Muscle of back (tissue), 11 donors: Measurements from ENCODE around the gene DHX57. TPM values are rescaled to one million over a fixed set of nuclear protein-coding genes. Genes with fewer than 3 reads are reported as not detected.

Source experiments
- DNase-seq, 3 donors: peaks; one replicate each; pipeline versions ENCODE4 v3.0.0 to v3.0.0-alpha.2; 2013
- polyA plus RNA-seq, 10 donors: library from polyadenylated mRNA; unstranded; fragments of 120-200 nt; gene quantifications; one replicate each; pipeline ENCODE4 v1.2.1, GENCODE V29; 2013; ENCODE audit not compliant: insufficient read length in 10 of 10

DHX57 gene
- polyA plus RNA-seq, 10 donors: 16.5 to 29.5 (median 20.1) TPM

DNA sequence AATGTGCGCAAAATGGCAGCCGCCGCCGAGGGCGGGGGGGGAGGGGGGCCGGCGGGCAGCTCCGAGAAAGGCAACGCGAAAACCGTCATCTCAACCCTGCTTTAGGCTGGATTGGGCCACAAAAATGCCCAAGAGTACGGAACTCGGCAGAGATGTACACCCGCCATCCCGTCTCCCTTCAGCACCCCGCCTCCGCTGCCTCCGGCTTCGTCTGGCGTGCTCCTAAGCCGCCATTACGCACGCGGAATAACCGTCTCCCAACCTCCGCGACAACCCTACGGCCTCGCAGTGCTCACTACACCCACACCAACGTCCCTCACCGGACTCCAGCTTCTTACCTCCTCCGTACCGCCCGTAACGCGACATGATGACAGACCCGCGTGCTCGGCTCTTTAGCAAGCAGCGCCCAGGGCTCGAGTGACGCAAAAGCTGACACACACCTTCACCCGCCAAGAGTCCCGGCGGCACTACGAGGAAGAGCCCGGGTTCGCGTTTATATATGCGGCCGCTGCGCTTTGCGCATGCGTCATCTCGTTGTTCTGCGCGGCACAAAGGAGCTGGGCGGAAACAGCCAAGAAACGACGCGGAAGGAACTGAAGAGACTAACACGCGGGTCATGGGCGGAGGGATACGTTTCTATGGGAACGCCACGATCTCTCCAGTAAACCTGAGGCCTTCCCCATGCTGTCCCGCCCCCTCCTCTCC, 124.7 kb downstream of the DHX57 start, which contains the start of gene SRSF7:
SRSF7 (minus strand) TSS at position 471 of the 705 bp plus-strand sequence; CDS start at position 366, 105 bp downstream.
- peak; percentile 100 for DNase-seq

DNA sequence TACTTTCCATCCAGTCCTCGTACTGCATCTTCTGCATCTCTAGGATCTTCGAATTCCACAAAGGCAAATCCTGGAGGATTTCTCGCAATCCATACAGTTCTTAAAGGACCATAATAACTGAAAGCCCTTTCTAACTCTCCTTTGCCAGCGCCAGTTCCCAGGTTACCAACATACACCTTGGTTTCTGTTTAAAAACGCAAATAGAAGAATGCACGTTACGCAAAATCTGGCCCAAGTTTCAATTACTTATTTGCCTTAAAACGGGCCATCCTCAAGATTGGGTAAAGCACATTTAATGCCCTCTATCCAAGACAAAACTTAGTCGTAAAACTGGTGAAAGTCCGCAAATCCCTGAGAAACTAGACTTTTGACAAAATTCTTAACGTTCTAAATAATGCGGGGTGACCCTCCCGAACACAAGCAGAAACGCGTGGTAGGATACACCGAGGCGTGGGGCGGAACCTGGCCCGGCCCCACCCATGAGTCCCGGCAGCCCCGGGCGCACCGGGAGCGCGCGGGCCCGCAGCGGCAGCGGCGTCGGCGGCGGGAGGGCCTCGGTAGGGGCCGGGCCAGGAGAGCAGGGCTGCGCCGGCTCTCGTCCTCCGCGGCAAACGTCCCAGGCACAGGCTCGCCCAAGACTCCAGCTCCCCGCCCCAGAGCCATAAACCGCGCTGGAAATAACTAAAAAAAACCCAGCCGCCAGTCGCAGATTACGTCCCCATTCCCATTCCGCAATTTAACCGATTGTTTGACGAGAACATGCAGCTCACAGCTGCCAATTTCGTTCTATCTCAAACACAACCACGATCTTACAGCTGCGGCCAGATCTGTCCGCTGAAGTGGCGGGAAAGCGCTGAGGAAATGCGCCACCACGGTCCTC, 125.5 kb downstream of the DHX57 start:
- DNase-seq: peak in 2 of 3 donors; percentile 59 to 64

DNA sequence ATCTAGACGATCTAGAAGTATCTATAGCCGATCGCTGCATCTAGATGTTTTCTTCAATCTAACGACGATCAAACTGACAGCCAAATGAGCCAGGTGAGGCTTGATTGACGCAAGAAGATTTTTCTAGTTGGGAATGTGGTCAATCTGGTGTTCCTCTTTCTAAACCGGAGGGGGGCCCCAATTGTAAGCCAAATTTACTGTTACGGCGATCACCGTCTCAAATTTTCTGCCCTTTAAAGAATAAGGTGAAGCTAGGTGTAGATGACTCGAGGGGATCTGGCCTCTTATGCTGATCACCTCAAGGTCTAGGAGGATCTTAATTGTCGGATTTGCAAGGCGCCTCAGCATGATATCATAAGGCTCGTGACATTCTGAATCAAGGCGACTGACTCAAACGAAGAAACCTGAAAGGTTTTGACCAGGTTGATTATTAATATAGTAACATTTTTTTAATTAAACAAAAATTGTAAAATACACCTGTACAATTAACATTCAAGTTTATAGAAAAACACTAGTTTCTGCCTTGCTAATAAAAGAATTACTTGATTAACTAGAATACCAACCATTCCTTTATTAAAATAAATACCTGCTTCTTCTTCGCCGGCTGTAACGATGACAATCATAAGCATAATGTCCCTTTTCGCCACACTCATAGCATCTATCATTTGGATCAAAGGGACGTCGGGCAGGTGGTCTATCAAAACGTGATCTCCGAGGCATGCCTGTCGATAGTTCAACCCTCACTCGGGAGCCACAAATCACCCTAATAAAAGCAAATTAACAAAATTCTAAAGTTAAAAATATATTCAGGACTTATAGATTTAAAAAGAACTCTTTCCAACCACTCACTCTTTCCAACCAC, 126.6 kb downstream of the DHX57 start:
- DNase-seq: no peak

DNA sequence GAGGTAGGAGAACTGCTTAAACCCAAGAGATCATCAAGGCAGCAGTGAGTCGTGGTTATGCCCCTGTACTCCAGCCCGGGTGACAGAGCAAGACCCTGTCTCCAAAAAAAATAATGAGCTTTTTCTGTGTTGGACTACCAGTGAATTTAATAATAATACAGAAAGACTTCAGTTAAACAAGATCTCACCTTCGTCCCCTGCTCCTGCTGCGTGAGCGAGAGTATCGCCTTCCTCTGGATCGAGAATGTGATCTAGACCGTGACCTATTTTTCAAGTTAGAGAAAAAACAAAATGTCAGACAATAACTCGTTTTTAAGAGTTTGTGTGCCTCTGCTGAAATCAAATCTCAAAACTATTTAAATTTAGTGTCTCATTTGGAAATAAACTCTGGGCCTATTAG, 127.3 kb downstream of the DHX57 start:
- no peak for DNase-seq

DNA sequence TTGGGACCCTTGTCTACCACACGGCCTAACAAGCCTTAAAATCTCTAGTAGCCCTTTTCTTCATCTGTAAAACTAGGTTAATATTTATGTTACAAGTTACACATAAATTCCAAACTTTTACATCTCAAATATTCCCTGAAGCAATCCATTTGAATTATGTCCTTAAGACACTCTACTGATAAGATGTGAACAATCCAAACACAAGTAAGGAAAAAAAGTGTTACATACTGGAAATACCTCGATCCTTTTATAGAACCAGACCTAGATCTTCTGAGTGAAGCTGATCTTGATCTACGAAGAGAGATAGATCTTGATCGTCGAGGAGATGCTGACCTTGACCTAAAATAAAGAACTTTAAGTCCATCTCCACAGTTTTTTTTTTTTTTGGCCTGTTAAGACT, 127.9 kb downstream of the DHX57 start:
- no peak for DNase-seq

Other genes with a start within 250 kb of the DHX57 start
- 10 to 100 TPM in 8 of 10 donors, 1 to 10 TPM in 2; 8.3 to 12.7 (median 11.3) TPM for gene GALM, start 209.8 kb downstream of the DHX57 start, polyA plus RNA-seq
- 100 to 1,000 TPM; 112 to 170 (median 122) TPM for gene SRSF7, start 124.6 kb downstream of the DHX57 start, polyA plus RNA-seq
- 10 to 100 TPM; 11.9 to 15.5 (median 13.2) TPM for gene GEMIN6, start 97.7 kb downstream of the DHX57 start, polyA plus RNA-seq
- 10 to 100 TPM; 11.4 to 19.9 (median 13.0) TPM for gene MORN2, start within 50 bp of the DHX57 start, polyA plus RNA-seq
- 1 to 10 TPM in 8 of 10 donors, under 1 TPM in 2; 0.79 to 1.8 (median 1.4) TPM for gene ARHGEF33, start 13.9 kb upstream of the DHX57 start, polyA plus RNA-seq
- 10 to 100 TPM; 23.3 to 44.2 (median 30.3) TPM for gene SOS1, start 245.1 kb upstream of the DHX57 start, polyA plus RNA-seq